ENCODE measurements around the gene SLC7A11.
"Not testable (repeated sequence)": the region's sequence is repeated elsewhere in the genome, so short reads cannot be mapped to it uniquely, and the experiment has no call there.

Gene SLC7A11

DNA sequence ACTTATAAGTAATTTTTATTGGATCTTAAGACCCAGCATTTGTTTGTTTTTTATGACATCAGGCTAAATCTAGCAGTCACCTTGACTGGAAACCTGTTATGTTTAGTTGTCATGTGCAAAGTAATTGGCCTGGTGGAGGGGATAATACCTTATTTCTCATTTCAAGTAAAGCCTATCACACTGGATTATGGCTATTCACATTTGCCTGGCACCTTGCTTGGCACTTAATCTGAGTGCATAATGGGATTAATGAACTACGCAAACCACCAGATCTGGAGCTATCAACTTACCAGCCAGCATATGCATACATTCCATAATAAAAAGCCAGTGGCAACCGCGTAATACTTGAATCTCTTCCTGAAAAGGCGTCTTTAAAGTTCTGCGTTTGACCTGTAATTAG is 23.2 kb downstream of the SLC7A11 start:
- TF ChIP-seq EZH2 (IDR thresholded peaks at IDR 0.05; ENCODE audit: borderline replicate concordance, low read length): no peak
- TF ChIP-seq, protein P1, sequence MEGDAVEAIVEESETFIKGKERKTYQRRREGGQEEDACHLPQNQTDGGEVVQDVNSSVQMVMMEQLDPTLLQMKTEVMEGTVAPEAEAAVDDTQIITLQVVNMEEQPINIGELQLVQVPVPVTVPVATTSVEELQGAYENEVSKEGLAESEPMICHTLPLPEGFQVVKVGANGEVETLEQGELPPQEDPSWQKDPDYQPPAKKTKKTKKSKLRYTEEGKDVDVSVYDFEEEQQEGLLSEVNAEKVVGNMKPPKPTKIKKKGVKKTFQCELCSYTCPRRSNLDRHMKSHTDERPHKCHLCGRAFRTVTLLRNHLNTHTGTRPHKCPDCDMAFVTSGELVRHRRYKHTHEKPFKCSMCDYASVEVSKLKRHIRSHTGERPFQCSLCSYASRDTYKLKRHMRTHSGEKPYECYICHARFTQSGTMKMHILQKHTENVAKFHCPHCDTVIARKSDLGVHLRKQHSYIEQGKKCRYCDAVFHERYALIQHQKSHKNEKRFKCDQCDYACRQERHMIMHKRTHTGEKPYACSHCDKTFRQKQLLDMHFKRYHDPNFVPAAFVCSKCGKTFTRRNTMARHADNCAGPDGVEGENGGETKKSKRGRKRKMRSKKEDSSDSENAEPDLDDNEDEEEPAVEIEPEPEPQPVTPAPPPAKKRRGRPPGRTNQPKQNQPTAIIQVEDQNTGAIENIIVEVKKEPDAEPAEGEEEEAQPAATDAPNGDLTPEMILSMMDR (IDR thresholded peaks at IDR 0.05; ENCODE audit: low read length): no peak
- Histone ChIP-seq H3F3A (ENCODE audit: insufficient read depth, low read length) (no peaks in the 10 kb centered on the region), H3K79me2 (ENCODE audit: insufficient read depth, low read length) (no peaks in the 10 kb centered on the region), H4K20me1 (ENCODE audit: insufficient read depth, low read length) (no peaks in the 10 kb centered on the region), H3K27me3 (ENCODE audit: insufficient read depth, low read length) (no peaks in the 10 kb centered on the region), H3K9me3 (ENCODE audit: low read length) (no peaks in the 10 kb centered on the region), H3K9ac (ENCODE audit: low read length) (no peak overlapping the region), H3K36me3 (ENCODE audit: insufficient read depth, low read length) (peaks cover 8% of the 10 kb centered on the region; the same call in 1 of the 2 replicates), H3K27ac (ENCODE audit: low read depth, low read length, poor library complexity, severe bottlenecking) (no peak overlapping the region), H2AFZ (ENCODE audit: low read length) (no peak overlapping the region), H3K4me1 (ENCODE audit: insufficient read depth, low read length, severe bottlenecking) (peaks cover 21% of the 10 kb centered on the region), H3K4me3 (ENCODE audit: low read depth, low read length, poor library complexity, severe bottlenecking) (no peak overlapping the region), H3K4me2 (ENCODE audit: low read length) (no peak overlapping the region), H3K9me2 (ENCODE audit: low read depth, low read length) (no peaks in the 10 kb centered on the region)

DNA sequence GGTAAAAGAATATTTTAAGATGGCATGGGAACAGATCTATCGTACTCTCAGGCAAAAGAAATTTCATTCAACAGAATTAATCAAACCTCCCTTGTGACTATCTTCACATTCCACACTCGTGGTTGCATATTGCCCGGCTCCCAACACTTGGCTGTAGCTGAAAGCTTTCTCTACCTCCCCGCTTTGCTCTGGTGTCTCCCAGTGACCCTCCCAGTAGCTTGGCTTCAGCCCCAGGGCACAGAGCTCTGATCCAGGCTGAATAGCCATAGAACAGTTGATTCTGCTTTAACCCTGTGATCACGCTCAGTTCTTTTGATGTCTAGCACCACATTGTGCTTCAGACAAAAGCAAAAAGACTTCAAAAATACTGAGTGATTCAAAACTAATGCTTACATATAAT is 24.6 kb downstream of the SLC7A11 start:
- Histone ChIP-seq H3K4me2 (ENCODE audit: low read length) (no peak overlapping the region), H3K4me3 (ENCODE audit: low read depth, low read length, poor library complexity, severe bottlenecking) (no peak overlapping the region), H3K27me3 (ENCODE audit: insufficient read depth, low read length) (no peaks in the 10 kb centered on the region), H3K36me3 (ENCODE audit: insufficient read depth, low read length) (peaks cover 15% of the 10 kb centered on the region), H2AFZ (ENCODE audit: low read length) (no peak overlapping the region), H3K4me1 (ENCODE audit: insufficient read depth, low read length, severe bottlenecking) (peaks cover 8% of the 10 kb centered on the region), H3K27ac (ENCODE audit: low read depth, low read length, poor library complexity, severe bottlenecking) (no peak overlapping the region), H3K79me2 (ENCODE audit: insufficient read depth, low read length) (no peaks in the 10 kb centered on the region), H3F3A (ENCODE audit: insufficient read depth, low read length) (no peaks in the 10 kb centered on the region), H3K9ac (ENCODE audit: low read length) (no peak overlapping the region), H3K9me3 (ENCODE audit: low read length) (no peaks in the 10 kb centered on the region), H3K9me2 (ENCODE audit: low read depth, low read length) (no peaks in the 10 kb centered on the region), H4K20me1 (ENCODE audit: insufficient read depth, low read length) (no peaks in the 10 kb centered on the region)
- no peak for TF ChIP-seq EZH2 (IDR thresholded peaks at IDR 0.05; ENCODE audit: borderline replicate concordance, low read length)
- TF ChIP-seq, protein P1 (IDR thresholded peaks at IDR 0.05; ENCODE audit: low read length): no peak

DNA sequence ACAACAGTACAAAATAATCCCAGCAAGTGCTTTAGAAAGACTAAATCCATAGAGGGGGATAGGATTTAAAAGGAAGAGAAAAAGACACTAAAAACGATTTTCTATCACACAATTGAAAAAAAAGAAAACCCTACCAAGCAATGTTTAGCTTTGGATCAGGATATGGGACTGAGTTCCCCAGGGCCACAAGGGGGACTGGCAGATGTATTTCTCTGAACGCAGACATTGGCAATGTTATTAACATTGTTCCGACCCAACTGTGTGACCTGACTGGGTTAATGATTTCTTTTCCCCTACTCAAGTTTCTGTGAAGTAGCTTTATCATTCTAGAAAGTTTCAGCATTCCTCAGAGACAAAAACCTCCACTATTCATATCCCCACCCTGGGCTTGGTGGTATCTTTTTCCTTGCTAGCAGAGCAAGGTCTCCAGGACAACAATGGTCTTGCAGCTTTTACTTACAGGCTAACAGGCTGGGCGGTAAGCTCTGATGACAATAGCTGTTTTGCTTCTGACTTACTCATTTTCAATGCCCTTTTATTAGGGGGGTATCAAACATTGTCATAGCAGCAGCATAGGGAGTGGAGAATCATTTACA is 25.8 kb downstream of the SLC7A11 start:
- Histone ChIP-seq H3K4me2 (ENCODE audit: low read length) (no peak overlapping the region), H3K4me3 (ENCODE audit: low read depth, low read length, poor library complexity, severe bottlenecking) (no peak overlapping the region)

DNA sequence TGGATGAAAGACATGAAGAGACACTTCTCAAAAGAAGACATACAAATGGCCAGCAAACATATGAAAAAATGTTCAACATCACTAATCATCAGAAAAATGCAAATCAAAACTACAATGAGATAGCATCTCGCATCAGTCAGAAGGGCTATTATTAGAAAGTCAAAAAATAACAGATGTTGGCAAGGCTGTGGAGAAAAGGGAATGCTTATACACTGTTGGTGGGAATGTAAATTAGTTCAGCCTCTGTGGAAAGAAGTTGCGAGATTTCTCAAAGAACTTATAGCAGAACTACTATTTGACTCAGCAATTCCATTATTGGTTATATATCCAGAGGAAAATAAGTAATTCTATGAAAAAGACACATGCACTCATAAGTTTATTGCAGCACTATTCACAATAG is 31.6 kb downstream of the SLC7A11 start:
- H3K9ac ChIP-seq (ENCODE audit: low read length); H3K9me2 ChIP-seq (ENCODE audit: low read depth, low read length); H3K4me1 ChIP-seq (ENCODE audit: insufficient read depth, low read length, severe bottlenecking); H3K27ac ChIP-seq (ENCODE audit: low read depth, low read length, poor library complexity, severe bottlenecking); H3K4me3 ChIP-seq (ENCODE audit: low read depth, low read length, poor library complexity, severe bottlenecking); H3K27me3 ChIP-seq (ENCODE audit: insufficient read depth, low read length); H3K36me3 ChIP-seq (ENCODE audit: insufficient read depth, low read length); H3K4me2 ChIP-seq (ENCODE audit: low read length); H4K20me1 ChIP-seq (ENCODE audit: insufficient read depth, low read length); H3K79me2 ChIP-seq (ENCODE audit: insufficient read depth, low read length); H3K9me3 ChIP-seq (ENCODE audit: low read length); H3F3A ChIP-seq (ENCODE audit: insufficient read depth, low read length); H2AFZ ChIP-seq (ENCODE audit: low read length): not testable (repeated sequence)

More for the DNA sequence above, 25.8 kb downstream of the SLC7A11 start:
- no peaks in the 10 kb centered on the region for H3F3A ChIP-seq (ENCODE audit: insufficient read depth, low read length)
- peaks cover 15% of the 10 kb centered on the region for H3K36me3 ChIP-seq (ENCODE audit: insufficient read depth, low read length)
- H3K27me3 ChIP-seq (ENCODE audit: insufficient read depth, low read length): no peaks in the 10 kb centered on the region
- TF ChIP-seq, protein P1 (IDR thresholded peaks at IDR 0.05; ENCODE audit: low read length): no peak
- no peak for TF ChIP-seq EZH2 (IDR thresholded peaks at IDR 0.05; ENCODE audit: borderline replicate concordance, low read length)
- H3K79me2 ChIP-seq (ENCODE audit: insufficient read depth, low read length): no peaks in the 10 kb centered on the region
- no peak overlapping the region for H2AFZ ChIP-seq (ENCODE audit: low read length)
- no peaks in the 10 kb centered on the region for H3K9me2 ChIP-seq (ENCODE audit: low read depth, low read length)
- H4K20me1 ChIP-seq (ENCODE audit: insufficient read depth, low read length): no peaks in the 10 kb centered on the region
- H3K9ac ChIP-seq (ENCODE audit: low read length): no peak overlapping the region
- no peaks in the 10 kb centered on the region for H3K9me3 ChIP-seq (ENCODE audit: low read length)
- no peak overlapping the region for H3K27ac ChIP-seq (ENCODE audit: low read depth, low read length, poor library complexity, severe bottlenecking)
- no peaks in the 10 kb centered on the region for H3K4me1 ChIP-seq (ENCODE audit: insufficient read depth, low read length, severe bottlenecking)
